Measurements from ENCODE around the gene PHF3. TPM values are rescaled to one million over a fixed set of nuclear protein-coding genes. Genes with fewer than 3 reads are reported as not detected.

Gene PHF3
- total RNA-seq, 1 donor from 2014 or later, result 46.2 TPM

DNA sequence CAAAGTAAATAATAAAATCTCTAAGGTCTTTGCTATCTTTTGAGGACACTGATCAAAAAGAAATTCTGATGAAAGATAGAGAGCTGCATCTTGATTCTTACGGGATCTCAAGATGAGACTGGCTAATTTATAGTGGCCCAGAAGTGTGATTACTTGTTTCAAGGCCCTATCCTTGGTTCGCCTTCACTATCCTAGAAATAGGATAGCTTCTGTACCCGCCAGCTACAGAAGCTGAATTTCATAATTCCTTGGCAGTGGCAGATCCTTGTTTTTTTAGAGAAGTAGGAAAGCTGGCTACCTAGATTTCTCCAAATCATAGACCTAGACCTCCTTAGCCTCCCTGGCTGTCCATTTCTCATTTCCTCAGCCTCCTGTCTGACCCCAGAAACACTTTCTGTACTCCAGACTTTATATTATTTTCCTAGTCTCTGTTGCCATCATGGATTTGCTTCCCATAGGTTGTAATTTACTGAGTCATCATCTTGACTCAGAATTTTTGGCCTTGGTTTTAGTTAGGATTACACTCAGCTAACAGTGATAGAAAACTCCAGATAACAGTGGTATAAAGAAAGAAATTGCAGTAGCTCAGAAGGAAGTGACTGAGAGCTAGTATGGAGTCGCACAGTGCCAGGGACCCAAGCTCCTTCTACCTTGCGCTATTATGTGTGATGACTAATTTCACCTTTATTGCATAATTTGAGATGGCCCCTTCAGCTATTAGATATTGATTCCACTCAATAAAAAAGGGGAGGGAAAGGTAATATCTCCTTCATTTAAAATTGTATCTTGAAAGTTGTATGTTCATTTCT, 27.7 kb downstream of the PHF3 start:
- Mint-ChIP-seq H3K36me3 (ENCODE audit: low read depth) (no peaks in the 10 kb centered on the region), H3K27ac (ENCODE audit: unreplicated experiment) (no peak overlapping the region), H3K4me1 (peaks cover 12% of the 10 kb centered on the region), H3K27me3 (ENCODE audit: low read depth) (no peaks in the 10 kb centered on the region), H3K4me3 (no peak overlapping the region), H3K9me3 (no peaks in the 10 kb centered on the region)
- no peak for DNase-seq (ENCODE audit: low read depth, low spot score)
- TF ChIP-seq, protein P1, sequence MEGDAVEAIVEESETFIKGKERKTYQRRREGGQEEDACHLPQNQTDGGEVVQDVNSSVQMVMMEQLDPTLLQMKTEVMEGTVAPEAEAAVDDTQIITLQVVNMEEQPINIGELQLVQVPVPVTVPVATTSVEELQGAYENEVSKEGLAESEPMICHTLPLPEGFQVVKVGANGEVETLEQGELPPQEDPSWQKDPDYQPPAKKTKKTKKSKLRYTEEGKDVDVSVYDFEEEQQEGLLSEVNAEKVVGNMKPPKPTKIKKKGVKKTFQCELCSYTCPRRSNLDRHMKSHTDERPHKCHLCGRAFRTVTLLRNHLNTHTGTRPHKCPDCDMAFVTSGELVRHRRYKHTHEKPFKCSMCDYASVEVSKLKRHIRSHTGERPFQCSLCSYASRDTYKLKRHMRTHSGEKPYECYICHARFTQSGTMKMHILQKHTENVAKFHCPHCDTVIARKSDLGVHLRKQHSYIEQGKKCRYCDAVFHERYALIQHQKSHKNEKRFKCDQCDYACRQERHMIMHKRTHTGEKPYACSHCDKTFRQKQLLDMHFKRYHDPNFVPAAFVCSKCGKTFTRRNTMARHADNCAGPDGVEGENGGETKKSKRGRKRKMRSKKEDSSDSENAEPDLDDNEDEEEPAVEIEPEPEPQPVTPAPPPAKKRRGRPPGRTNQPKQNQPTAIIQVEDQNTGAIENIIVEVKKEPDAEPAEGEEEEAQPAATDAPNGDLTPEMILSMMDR (conservative IDR thresholded peaks at IDR 0.05), result no peak

DNA sequence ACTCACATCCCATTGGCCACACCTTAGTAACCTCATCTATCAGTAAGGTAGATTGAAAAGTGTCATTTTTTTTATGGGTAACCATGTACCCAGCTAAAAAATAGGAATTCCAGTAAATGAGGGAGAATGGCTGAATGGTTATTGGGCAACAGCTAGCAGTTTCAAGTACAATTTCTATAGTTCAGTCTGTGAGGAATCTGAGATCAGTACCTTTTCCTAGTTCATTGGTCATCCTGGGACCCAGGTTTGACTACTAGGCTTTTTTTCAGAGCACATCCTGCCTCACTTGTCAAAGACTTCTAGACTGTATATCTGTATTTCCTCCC, 28.3 kb downstream of the PHF3 start:
- no peaks in the 10 kb centered on the region for H3K9me3 Mint-ChIP-seq
- H3K27ac Mint-ChIP-seq (ENCODE audit: unreplicated experiment), result no peak overlapping the region
- H3K4me1 Mint-ChIP-seq, result peaks cover 12% of the 10 kb centered on the region
- no peaks in the 10 kb centered on the region for H3K36me3 Mint-ChIP-seq (ENCODE audit: low read depth)
- TF ChIP-seq, protein P1 (conservative IDR thresholded peaks at IDR 0.05), result no peak
- DNase-seq (ENCODE audit: low read depth, low spot score), result no peak
- H3K27me3 Mint-ChIP-seq (ENCODE audit: low read depth), result no peaks in the 10 kb centered on the region
- H3K4me3 Mint-ChIP-seq, result no peak overlapping the region

DNA sequence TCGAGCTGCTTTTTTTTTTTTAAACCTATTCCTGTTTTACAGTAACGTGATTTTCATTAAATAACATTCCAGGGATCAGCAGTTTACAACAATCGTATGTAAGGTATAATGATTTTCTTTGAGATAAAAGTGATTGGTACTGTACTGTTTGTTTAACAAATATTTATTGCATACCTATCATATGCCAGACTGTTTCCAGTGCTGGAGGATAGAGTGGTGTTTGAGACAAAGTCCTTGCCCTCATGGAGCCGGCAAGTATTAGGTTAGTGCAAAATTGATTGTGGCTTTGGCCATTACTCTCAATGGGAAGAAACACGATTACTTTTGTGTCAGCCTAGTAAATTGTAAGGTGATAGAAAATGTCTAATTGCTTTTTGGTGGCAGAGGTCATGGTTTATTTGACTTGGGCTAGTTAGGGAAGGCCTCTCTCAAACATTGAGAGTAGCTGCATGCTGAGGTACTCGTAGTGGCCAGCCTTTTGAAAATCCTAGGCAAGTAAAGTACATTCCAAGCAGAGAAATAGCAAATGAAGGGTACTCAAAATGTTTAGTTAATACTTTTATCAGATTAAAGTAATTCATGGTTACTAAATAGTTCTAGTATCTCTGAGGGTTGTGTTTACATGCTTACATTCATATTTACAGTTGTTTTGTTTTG, 35.6 kb downstream of the PHF3 start:
- Mint-ChIP-seq H3K4me1 (no peaks in the 10 kb centered on the region), H3K4me3 (no peak overlapping the region), H3K27me3 (ENCODE audit: low read depth) (no peaks in the 10 kb centered on the region), H3K9me3 (peaks cover 4% of the 10 kb centered on the region), H3K36me3 (ENCODE audit: low read depth) (peaks cover 6% of the 10 kb centered on the region), H3K27ac (ENCODE audit: unreplicated experiment) (no peak overlapping the region)
- TF ChIP-seq, protein P1 (conservative IDR thresholded peaks at IDR 0.05), result no peak
- no peak for DNase-seq (ENCODE audit: low read depth, low spot score)

DNA sequence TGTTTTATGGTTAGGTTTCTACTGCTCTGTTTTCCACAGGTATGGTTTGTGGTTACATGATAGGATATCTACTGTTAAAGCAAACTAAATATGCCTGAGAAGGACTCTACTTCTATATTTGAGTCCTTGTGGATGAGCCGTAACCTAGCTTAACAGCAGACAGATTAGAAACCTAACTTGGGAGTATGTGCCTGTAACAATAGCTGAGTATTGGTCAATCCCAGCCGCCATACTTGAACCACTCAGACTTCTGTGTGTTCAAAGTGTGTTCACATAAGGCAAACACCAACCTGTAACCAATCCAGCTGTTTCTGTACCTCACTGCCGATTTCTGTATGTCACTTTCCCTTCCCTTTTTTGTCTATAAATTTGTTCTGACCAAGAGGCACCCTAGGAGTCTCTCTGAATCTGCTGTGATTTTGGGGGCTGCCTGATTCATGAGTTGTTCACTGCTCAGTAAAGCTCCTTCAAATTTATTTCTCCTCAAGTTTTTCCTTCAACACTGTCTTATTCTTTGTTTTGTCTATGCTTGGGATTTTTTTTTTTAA, 37.1 kb downstream of the PHF3 start:
- no peak for DNase-seq (ENCODE audit: low read depth, low spot score)
- Mint-ChIP-seq H3K27me3 (ENCODE audit: low read depth) (no peaks in the 10 kb centered on the region), H3K4me1 (no peaks in the 10 kb centered on the region), H3K36me3 (ENCODE audit: low read depth) (peaks cover 6% of the 10 kb centered on the region), H3K4me3 (no peak overlapping the region), H3K27ac (ENCODE audit: unreplicated experiment) (no peak overlapping the region), H3K9me3 (peaks cover 4% of the 10 kb centered on the region)
- TF ChIP-seq, protein P1 (conservative IDR thresholded peaks at IDR 0.05), result no peak

DNA sequence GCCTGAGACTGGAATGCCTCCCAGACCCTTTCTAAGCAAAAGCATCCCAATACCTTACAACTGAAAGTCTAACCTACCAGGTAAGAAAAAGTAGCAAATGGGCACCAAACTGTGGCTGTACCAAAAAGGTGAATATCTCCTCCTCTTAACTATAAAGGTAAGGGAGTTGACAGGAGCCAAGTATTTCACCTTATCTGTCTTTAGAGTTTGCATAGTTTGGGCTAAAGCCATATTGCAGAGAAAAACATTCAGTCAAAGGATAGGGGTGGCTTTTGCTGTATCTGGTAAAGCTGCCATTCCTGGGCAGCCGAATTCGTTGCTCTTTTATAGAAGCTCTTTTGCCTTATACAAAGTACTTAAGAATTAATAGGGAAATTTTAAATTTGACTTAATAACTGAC, 38.1 kb downstream of the PHF3 start:
- no peaks in the 10 kb centered on the region for H3K27me3 Mint-ChIP-seq (ENCODE audit: low read depth)

More for the DNA sequence above, 38.1 kb downstream of the PHF3 start:
- no peaks in the 10 kb centered on the region for H3K4me1 Mint-ChIP-seq
- DNase-seq (ENCODE audit: low read depth, low spot score), result no peak
- H3K27ac Mint-ChIP-seq (ENCODE audit: unreplicated experiment), result no peak overlapping the region
- peaks cover 4% of the 10 kb centered on the region for H3K9me3 Mint-ChIP-seq
- H3K36me3 Mint-ChIP-seq (ENCODE audit: low read depth), result peaks cover 6% of the 10 kb centered on the region
- TF ChIP-seq, protein P1 (conservative IDR thresholded peaks at IDR 0.05), result no peak
- no peak overlapping the region for H3K4me3 Mint-ChIP-seq
